ENCODE measurements around the gene CTTNBP2NL. TPM values are rescaled to one million over a fixed set of nuclear protein-coding genes. Genes with fewer than 3 reads are reported as not detected.

The CTTNBP2NL gene
- total RNA-seq, 1 donor: 32.2 TPM

DNA sequence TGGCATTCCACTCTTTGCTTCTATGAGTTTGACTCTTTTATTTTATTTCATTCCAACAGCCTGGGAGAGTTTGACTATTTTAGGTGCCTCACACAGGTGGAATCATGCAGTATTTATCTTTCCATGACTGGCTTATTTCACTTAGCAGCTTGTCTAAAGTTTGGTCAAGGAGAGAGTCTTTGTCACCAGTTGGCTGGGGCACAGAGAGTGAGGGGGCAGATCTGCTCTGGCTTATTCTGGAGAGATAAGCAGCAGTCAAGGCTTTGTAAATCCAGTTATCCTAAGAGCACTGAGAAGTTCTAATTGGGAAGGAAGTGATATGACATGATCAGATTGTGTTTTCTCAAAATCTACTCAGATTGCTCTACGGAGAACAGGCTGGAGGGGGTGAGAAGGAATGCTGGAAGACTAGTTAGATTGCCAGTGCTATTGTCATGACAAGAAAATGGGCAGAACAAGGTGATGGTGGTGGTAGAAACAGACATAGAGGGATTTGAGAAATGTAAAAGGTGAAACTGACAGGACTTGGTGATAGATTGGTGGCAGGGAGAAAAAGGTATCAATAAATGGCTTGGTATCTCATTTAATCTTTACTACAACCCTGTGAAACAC, 12.1 kb upstream of the CTTNBP2NL start:
- no peak for DNase-seq (ENCODE audit: insufficient read length, low spot score, missing footprints)
- H3K79me2 ChIP-seq (ENCODE audit: insufficient read depth, low read length): no peaks in the 10 kb centered on the region
- TF ChIP-seq, protein P1, sequence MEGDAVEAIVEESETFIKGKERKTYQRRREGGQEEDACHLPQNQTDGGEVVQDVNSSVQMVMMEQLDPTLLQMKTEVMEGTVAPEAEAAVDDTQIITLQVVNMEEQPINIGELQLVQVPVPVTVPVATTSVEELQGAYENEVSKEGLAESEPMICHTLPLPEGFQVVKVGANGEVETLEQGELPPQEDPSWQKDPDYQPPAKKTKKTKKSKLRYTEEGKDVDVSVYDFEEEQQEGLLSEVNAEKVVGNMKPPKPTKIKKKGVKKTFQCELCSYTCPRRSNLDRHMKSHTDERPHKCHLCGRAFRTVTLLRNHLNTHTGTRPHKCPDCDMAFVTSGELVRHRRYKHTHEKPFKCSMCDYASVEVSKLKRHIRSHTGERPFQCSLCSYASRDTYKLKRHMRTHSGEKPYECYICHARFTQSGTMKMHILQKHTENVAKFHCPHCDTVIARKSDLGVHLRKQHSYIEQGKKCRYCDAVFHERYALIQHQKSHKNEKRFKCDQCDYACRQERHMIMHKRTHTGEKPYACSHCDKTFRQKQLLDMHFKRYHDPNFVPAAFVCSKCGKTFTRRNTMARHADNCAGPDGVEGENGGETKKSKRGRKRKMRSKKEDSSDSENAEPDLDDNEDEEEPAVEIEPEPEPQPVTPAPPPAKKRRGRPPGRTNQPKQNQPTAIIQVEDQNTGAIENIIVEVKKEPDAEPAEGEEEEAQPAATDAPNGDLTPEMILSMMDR (IDR thresholded peaks at IDR 0.05; ENCODE audit: extremely low read depth, low read depth, low read length): no peak

DNA sequence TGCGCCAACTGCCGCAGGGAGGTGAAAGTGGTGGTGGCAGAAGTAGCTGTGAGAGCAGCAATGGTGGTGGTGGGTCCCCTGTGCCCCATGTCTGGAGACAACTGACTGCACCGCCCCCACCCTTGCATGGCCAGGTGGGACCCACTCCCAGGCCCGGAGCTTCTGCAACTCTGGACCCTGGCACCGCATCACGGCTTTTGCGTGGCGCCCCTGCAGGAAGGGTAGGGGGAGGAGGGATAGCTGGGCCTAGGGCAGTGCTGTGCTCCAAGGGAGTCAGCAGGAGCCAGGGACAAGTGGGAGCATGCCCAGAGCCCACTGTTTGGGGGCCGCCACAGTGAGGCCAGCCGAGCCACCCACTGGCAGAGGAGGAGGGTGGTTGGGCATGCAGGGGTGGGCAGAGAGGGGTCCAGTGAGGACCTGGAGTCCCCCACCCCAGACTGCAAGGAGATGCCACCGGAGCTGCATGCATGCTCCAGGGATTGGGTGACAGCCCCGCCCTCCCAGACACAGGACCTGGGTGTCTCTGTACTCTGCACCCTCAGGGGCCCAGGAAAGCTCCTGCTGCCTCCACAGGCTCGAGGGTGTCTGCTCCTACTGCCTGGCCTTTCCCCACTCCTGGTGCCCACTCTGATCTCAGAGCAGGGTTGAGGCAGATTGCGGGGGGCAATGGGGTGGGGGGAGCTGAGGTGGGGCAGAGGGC, 9.8 kb upstream of the CTTNBP2NL start:
- no peak for DNase-seq (ENCODE audit: insufficient read length, low spot score, missing footprints)

More for the DNA sequence above, 12.1 kb upstream of the CTTNBP2NL start:
- no peak overlapping the region for H2AFZ ChIP-seq (ENCODE audit: low read length)
- peaks cover 6% of the 10 kb centered on the region for H3K4me1 ChIP-seq (ENCODE audit: insufficient read depth, low read length)
- no peaks in the 10 kb centered on the region for H3K9me3 ChIP-seq (ENCODE audit: low read depth, low read length)
- H3K27ac ChIP-seq (ENCODE audit: low read depth, low read length): no peak overlapping the region
- no peaks in the 10 kb centered on the region for H4K20me1 ChIP-seq (ENCODE audit: insufficient read depth, low read length)
- H3K4me3 ChIP-seq (ENCODE audit: insufficient read depth, low read length): no peak overlapping the region
- peaks cover 28% of the 10 kb centered on the region for H3K27me3 ChIP-seq (ENCODE audit: insufficient read depth, low read length)
- no peak overlapping the region for H3K4me2 ChIP-seq (ENCODE audit: insufficient read depth, low read length)
- no peaks in the 10 kb centered on the region for H3K36me3 ChIP-seq (ENCODE audit: insufficient read depth, low read length)

DNA sequence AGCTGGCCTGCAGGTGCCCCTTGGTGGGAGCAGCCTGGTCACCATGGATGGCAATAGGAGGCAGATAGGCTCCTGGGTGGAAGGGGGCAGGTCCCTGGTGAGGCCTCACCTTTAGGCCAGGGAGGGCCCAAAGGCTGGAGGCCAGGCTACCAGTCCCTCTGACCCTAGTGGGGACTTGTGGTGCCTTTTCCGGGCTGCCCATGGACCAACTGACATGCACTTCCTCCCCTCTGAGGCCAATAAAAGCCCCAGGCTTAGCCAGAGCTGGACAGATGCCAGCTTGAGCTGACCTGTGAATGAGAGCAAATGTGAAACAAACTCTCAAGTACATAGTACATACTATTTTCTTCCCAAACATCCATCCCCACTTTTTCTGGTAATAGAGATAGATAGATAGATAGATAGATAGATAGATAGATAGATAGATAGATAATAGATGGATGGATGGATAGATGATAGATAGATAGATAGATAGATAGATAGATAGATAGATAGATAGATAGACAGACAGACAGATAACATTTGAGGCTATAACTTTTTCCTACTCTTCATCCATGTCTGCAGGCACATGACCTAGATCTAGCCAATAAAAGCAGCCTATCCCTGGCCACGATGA, 9.2 kb upstream of the CTTNBP2NL start:
- no peaks in the 10 kb centered on the region for H4K20me1 ChIP-seq (ENCODE audit: insufficient read depth, low read length)
- no peaks in the 10 kb centered on the region for H3K36me3 ChIP-seq (ENCODE audit: insufficient read depth, low read length)
- H3K27ac ChIP-seq (ENCODE audit: low read depth, low read length): no peak overlapping the region
- no peaks in the 10 kb centered on the region for H3K79me2 ChIP-seq (ENCODE audit: insufficient read depth, low read length)
- no peak overlapping the region for H3K4me3 ChIP-seq (ENCODE audit: insufficient read depth, low read length)
- TF ChIP-seq, protein P1 (IDR thresholded peaks at IDR 0.05; ENCODE audit: extremely low read depth, low read depth, low read length): no peak
- peaks cover 13% of the 10 kb centered on the region for H3K4me1 ChIP-seq (ENCODE audit: insufficient read depth, low read length)
- H3K27me3 ChIP-seq (ENCODE audit: insufficient read depth, low read length): peaks cover 10% of the 10 kb centered on the region
- H2AFZ ChIP-seq (ENCODE audit: low read length): no peak overlapping the region
- no peak overlapping the region for H3K4me2 ChIP-seq (ENCODE audit: insufficient read depth, low read length)
- DNase-seq (ENCODE audit: insufficient read length, low spot score, missing footprints): no peak
- H3K9me3 ChIP-seq (ENCODE audit: low read depth, low read length): no peaks in the 10 kb centered on the region

More for the DNA sequence above, 9.8 kb upstream of the CTTNBP2NL start:
- Histone ChIP-seq H3K4me2 (ENCODE audit: insufficient read depth, low read length) (no peak overlapping the region), H3K79me2 (ENCODE audit: insufficient read depth, low read length) (no peaks in the 10 kb centered on the region), H2AFZ (ENCODE audit: low read length) (no peak overlapping the region), H3K4me3 (ENCODE audit: insufficient read depth, low read length) (no peak overlapping the region), H3K9me3 (ENCODE audit: low read depth, low read length) (no peaks in the 10 kb centered on the region), H4K20me1 (ENCODE audit: insufficient read depth, low read length) (no peaks in the 10 kb centered on the region), H3K4me1 (ENCODE audit: insufficient read depth, low read length) (peaks cover 9% of the 10 kb centered on the region), H3K27me3 (ENCODE audit: insufficient read depth, low read length) (peaks cover 17% of the 10 kb centered on the region), H3K27ac (ENCODE audit: low read depth, low read length) (no peak overlapping the region), H3K36me3 (ENCODE audit: insufficient read depth, low read length) (no peaks in the 10 kb centered on the region)
- TF ChIP-seq, protein P1 (IDR thresholded peaks at IDR 0.05; ENCODE audit: extremely low read depth, low read depth, low read length): no peak

DNA sequence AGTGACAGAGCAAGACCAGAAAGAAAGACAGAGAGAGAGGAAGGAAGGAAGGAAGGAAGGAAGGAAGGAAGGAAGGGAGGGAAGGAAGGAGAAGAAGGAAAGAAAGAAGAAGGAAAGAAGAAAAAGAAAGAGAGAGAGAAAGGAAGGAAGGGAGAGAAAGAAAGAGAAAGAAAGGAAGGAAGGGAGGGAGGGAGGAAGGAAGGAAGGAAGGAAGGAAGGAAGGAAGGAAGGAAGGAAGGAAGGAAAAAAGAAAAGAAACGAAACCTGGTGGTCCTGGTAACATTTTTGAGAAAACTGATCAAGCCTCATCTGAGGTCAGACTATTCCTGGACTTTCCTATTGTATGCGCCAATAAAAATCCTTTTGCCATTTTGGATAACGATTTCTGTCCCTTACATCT, 8.2 kb upstream of the CTTNBP2NL start:
- Histone ChIP-seq H4K20me1 (ENCODE audit: insufficient read depth, low read length) (no peaks in the 10 kb centered on the region), H3K27ac (ENCODE audit: low read depth, low read length) (no peak overlapping the region), H3K4me3 (ENCODE audit: insufficient read depth, low read length) (no peak overlapping the region), H3K4me1 (ENCODE audit: insufficient read depth, low read length) (peaks cover 13% of the 10 kb centered on the region), H3K4me2 (ENCODE audit: insufficient read depth, low read length) (no peak overlapping the region), H2AFZ (ENCODE audit: low read length) (no peak overlapping the region), H3K9me3 (ENCODE audit: low read depth, low read length) (no peaks in the 10 kb centered on the region), H3K79me2 (ENCODE audit: insufficient read depth, low read length) (peaks cover 3% of the 10 kb centered on the region), H3K36me3 (ENCODE audit: insufficient read depth, low read length) (no peaks in the 10 kb centered on the region), H3K27me3 (ENCODE audit: insufficient read depth, low read length) (peaks cover 10% of the 10 kb centered on the region)
- DNase-seq (ENCODE audit: insufficient read length, low spot score, missing footprints): no peak
- TF ChIP-seq, protein P1 (IDR thresholded peaks at IDR 0.05; ENCODE audit: extremely low read depth, low read depth, low read length): no peak
